B cell (primary cell): ENCODE data around the gene HLCS. TPM values are rescaled to one million over a fixed set of nuclear protein-coding genes. Genes with fewer than 3 reads are reported as not detected.

Experiments
- ATAC-seq: fragments of 200-7000 bp; cut with Tn5 transposase; one replicate; pipeline ENCODE4 v1.10.0; 2021; ENCODE audit warnings: low read depth, mild to moderate bottlenecking, moderate number of reproducible peaks, moderate library complexity
- CTCF ChIA-PET: fragments of 350-600 bp; sonication (Branson Sonifier 250); formaldehyde crosslinking; loops from one replicate; lab custom pipeline; 2021; ENCODE audit warnings: antibody characterized with exemption, inconsistent platforms; lab: Charles Lee
- POLR2A ChIA-PET: fragments of 350-600 bp; sonication (Branson Sonifier 250); formaldehyde crosslinking; loops from one replicate; lab custom pipeline; 2021; ENCODE audit warnings: antibody characterized with exemption; lab: Charles Lee
- DNase-seq: peaks from one replicate; pipeline ENCODE4 v3.0.0; 2013
- H2AFZ ChIP-seq: 2 replicates; pipeline ENCODE4 v1.6.1; 2012; ENCODE audit warnings: mild to moderate bottlenecking, low read depth, low read length; ENCODE audit not compliant: insufficient read depth, poor library complexity, severe bottlenecking
- H3K27ac ChIP-seq, 2 donors: 1 replicate in 1 of 2; 2 replicates in 1 of 2; pipeline ENCODE4 v1.5.1; 2012 to 2013; ENCODE audit warnings: low read length in 2 of 2, mild to moderate bottlenecking in 2 of 2, moderate library complexity in 1 of 2
- H3K27me3 ChIP-seq, 4 experiments: fragments of 200-600 bp in 1 of 4; sonication (generic) in 1 of 4; replicated peaks in 1 of 4; 1 replicate in 2 of 4; 2 replicates in 2 of 4; pipeline versions ENCODE4 v1.6.1 to v1.7.0; 2013 to 2016; ENCODE audit warnings: low read length in 3 of 4, mild to moderate bottlenecking in 2 of 4, mixed read lengths in 1 of 4, moderate library complexity in 1 of 4; ENCODE audit not compliant: insufficient read depth in 4 of 4, control insufficient read depth in 3 of 4; ENCODE audit errors: control extremely low read depth in 1 of 4
- H3K36me3 ChIP-seq, 2 experiments: replicated peaks in 1 of 2; 1 replicate in 1 of 2; 2 replicates in 1 of 2; pipeline versions ENCODE4 v1.6.1 to v1.7.1; 2013; ENCODE audit warnings: low read length in 1 of 2; ENCODE audit not compliant: insufficient read depth in 2 of 2, control insufficient read depth in 1 of 2; ENCODE audit errors: control extremely low read depth in 1 of 2, extremely low read depth in 1 of 2
- H3K4me1 ChIP-seq, 2 donors: fragments of 200-600 bp in 1 of 2; sonication (generic) in 1 of 2; 1 replicate in 1 of 2; 2 replicates in 1 of 2; pipeline versions ENCODE4 v1.5.1 to v1.6.1; 2013 to 2017; ENCODE audit warnings: low read length in 2 of 2; ENCODE audit not compliant: control insufficient read depth in 2 of 2, insufficient read depth in 2 of 2
- H3K4me2 ChIP-seq: replicated peaks from 2 replicates; pipeline ENCODE3; 2012; ENCODE audit warnings: mild to moderate bottlenecking, low read depth, low read length; ENCODE audit not compliant: poor library complexity, severe bottlenecking
- H3K4me3 ChIP-seq, 5 experiments: fragments of 200-600 bp in 1 of 5; sonication (generic) in 1 of 5; 1 replicate in 3 of 5; 2 replicates in 2 of 5; pipeline versions ENCODE4 v1.5.1 to v1.7.0; 2011 to 2016; ENCODE audit warnings: low read length in 4 of 5, mild to moderate bottlenecking in 4 of 5, low read depth in 2 of 5, control low read depth in 1 of 5, moderate library complexity in 1 of 5; ENCODE audit not compliant: insufficient read depth in 1 of 5; ENCODE audit errors: control extremely low read depth in 1 of 5, extremely low read depth in 1 of 5
- H3K79me2 ChIP-seq: fragments of 200-600 bp; sonication (generic); one replicate; pipeline ENCODE4 v1.6.0; 2016; ENCODE audit warnings: low read length; ENCODE audit not compliant: control insufficient read depth, insufficient read depth
- H3K9ac ChIP-seq: fragments of 200-600 bp; sonication (generic); 2 replicates; pipeline ENCODE4 v1.6.1; 2017; ENCODE audit warnings: mild to moderate bottlenecking, low read length, moderate library complexity
- H3K9me3 ChIP-seq, 3 donors: one replicate each; pipeline versions ENCODE4 v1.6.1 to v1.7.1; 2013; ENCODE audit warnings: low read length in 2 of 3; ENCODE audit not compliant: control insufficient read depth in 2 of 3, insufficient read depth in 1 of 3; ENCODE audit errors: control extremely low read depth in 1 of 3
- H4K20me1 ChIP-seq: 2 replicates; pipeline ENCODE4 v1.6.0; 2012; ENCODE audit warnings: mild to moderate bottlenecking, low read length; ENCODE audit not compliant: insufficient read depth, control insufficient read depth, poor library complexity, severe bottlenecking
- H3K27ac Mint-ChIP-seq: one replicate; pipeline ENCODE4 v1.8.0; 2021; ENCODE audit warnings: mixed read lengths
- H3K27me3 Mint-ChIP-seq: one replicate; pipeline ENCODE4 v1.8.0; 2021; ENCODE audit warnings: mixed read lengths
- H3K4me1 Mint-ChIP-seq: one replicate; pipeline ENCODE4 v1.8.0; 2021; ENCODE audit warnings: mixed read lengths
- H3K4me3 Mint-ChIP-seq: one replicate; pipeline ENCODE4 v1.8.0; 2021; ENCODE audit warnings: mixed read lengths
- H3K9me3 Mint-ChIP-seq: one replicate; pipeline ENCODE4 v1.8.0; 2022; ENCODE audit warnings: mixed read lengths; ENCODE audit not compliant: insufficient read depth
- EZH2 ChIP-seq: IDR thresholded peaks from 2 replicates; pipeline ENCODE4 v1.6.1; 2012; ENCODE audit warnings: borderline replicate concordance, low read depth, mild to moderate bottlenecking, moderate library complexity, low read length; ENCODE audit not compliant: insufficient read depth, poor library complexity, severe bottlenecking
- WGBS: methylation state at CpG from one replicate; pipeline ENCODE4 v1.1.5; 2013; ENCODE audit warnings: missing lambda C conversion rate; ENCODE audit not compliant: insufficient coverage; 5-methylcytosine and 5-hydroxymethylcytosine counted together
- intact Hi-C: fragments of 100-400 bp; cut with micrococcal nuclease; formaldehyde crosslinking; loops from one replicate; pipeline ENCODE4 v1.10.0; 2022
- polyA plus RNA-seq: library from polyadenylated mRNA; depleted of rRNA; stranded (reverse); fragments of >200 nt; gene quantifications from 2 replicates; pipeline ENCODE4 v1.2.3, GENCODE V29; 2012
- total RNA-seq, 2 donors: library from RNA; stranded (reverse); fragments of 120-200 nt in 1 of 2; gene quantifications; 1 replicate in 1 of 2; 2 replicates in 1 of 2; pipeline versions ENCODE4 v1.2.3 to v1.2.4, GENCODE V29; 2013 to 2022
- TF ChIP-seq, protein P1 (sequence below): fragments of 200-600 bp; IDR thresholded peaks from one replicate; pipeline ENCODE4 v1.8.0; 2022; ENCODE audit warnings: antibody characterized with exemption, mild to moderate bottlenecking

The HLCS gene
- total and polyA plus RNA-seq, 2 donors (not counting 1 experiment from before 2014, with no cell fraction given): 4.4 to 14.7 TPM

DNA sequence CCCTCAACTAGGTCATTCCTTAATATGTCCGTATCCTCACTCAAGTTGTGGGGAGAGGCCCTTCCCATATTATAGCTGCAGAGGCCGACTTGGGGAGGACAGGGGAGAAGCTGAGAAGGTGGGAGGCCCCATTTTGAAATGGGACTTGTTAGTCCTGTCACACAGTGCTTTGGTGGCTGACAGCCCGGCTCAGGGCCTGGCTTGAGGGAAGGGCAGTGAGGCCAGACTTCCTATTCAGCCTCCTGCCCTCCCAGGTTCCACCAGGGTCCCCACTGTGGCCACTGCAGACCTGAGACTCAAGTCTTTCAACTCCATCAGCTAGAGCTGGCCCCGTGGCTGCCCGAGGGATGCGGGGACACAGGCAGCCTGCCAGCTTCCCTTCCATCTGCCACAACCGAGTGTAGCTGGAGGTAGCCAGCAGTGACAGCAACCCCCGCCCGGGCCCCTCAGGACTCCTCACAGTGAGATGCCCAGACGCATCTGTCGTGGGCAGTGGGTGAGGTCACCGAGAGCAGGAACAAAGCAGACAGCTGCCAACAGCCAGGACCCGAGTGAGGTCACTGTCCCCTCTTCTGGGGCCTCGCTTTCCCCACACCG, 230.6 kb downstream of the HLCS start:
- Mint-ChIP-seq H3K4me3 (no peak overlapping the region), H3K27me3 (peaks cover 5% of the 10 kb centered on the region), H3K27ac (no peak overlapping the region), H3K4me1 (no peaks in the 10 kb centered on the region), H3K9me3 (no peaks in the 10 kb centered on the region)
- no peaks in the 10 kb centered on the region for H3K79me2 ChIP-seq
- no peak overlapping the region for H2AFZ ChIP-seq
- ChIA-PET CTCF (no interaction called here), POLR2A (no interaction called here)
- WGBS: 88% methylated on average over 14 of the region's 15 CpGs
- no peak overlapping the region for H3K4me2 ChIP-seq
- no peak overlapping the region for H3K27ac ChIP-seq
- no peak for ATAC-seq
- H3K9me3 ChIP-seq: peaks cover 0 to 24% (median 0%) of the 10 kb centered on the region in 3 donors
- H3K4me3 ChIP-seq: no peak overlapping the region
- no peak for DNase-seq
- no peak overlapping the region for H3K9ac ChIP-seq
- H4K20me1 ChIP-seq: no peaks in the 10 kb centered on the region
- H3K4me1 ChIP-seq: no peaks in the 10 kb centered on the region
- H3K36me3 ChIP-seq: no peaks in the 10 kb centered on the region
- peaks cover 0 to 9% (median 0%) of the 10 kb centered on the region in 4 experiments for H3K27me3 ChIP-seq
- intact Hi-C loops: no loop called here
- no peak for TF ChIP-seq EZH2
- TF ChIP-seq, protein P1, sequence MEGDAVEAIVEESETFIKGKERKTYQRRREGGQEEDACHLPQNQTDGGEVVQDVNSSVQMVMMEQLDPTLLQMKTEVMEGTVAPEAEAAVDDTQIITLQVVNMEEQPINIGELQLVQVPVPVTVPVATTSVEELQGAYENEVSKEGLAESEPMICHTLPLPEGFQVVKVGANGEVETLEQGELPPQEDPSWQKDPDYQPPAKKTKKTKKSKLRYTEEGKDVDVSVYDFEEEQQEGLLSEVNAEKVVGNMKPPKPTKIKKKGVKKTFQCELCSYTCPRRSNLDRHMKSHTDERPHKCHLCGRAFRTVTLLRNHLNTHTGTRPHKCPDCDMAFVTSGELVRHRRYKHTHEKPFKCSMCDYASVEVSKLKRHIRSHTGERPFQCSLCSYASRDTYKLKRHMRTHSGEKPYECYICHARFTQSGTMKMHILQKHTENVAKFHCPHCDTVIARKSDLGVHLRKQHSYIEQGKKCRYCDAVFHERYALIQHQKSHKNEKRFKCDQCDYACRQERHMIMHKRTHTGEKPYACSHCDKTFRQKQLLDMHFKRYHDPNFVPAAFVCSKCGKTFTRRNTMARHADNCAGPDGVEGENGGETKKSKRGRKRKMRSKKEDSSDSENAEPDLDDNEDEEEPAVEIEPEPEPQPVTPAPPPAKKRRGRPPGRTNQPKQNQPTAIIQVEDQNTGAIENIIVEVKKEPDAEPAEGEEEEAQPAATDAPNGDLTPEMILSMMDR: no peak

DNA sequence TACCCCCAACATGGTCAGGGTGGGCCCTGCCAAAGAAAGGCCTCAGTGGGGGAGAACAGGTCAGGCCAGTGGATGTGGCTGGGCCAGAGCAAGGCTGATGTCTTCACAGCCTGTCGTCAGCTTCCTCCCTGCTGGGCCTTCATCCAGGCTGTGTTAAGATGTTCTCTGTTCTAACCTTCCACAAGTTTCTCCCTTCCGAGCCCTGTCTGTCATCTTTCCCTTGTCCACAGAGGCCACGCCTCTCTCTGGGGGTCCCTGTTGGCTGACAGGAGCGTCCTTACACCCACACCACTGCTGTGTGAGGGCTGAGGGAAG, 231.3 kb downstream of the HLCS start:
- H2AFZ ChIP-seq: no peak overlapping the region
- H3K4me3 ChIP-seq: no peak overlapping the region
- H4K20me1 ChIP-seq: no peaks in the 10 kb centered on the region
- H3K9me3 ChIP-seq: peaks cover 0 to 24% (median 0%) of the 10 kb centered on the region in 3 donors
- no peaks in the 10 kb centered on the region for H3K36me3 ChIP-seq
- CTCF ChIA-PET: no interaction called here
- H3K4me3 Mint-ChIP-seq: no peak overlapping the region
- no peak overlapping the region for H3K9ac ChIP-seq
- no peaks in the 10 kb centered on the region for H3K79me2 ChIP-seq
- DNase-seq (no peak), ATAC-seq (no peak)
- WGBS: 67% methylated on average over 2 of the region's 4 CpGs
- no peaks in the 10 kb centered on the region for H3K9me3 Mint-ChIP-seq
- intact Hi-C loops: no loop called here
- peaks cover 5% of the 10 kb centered on the region for H3K27me3 Mint-ChIP-seq
- H3K27ac ChIP-seq: no peak overlapping the region
- H3K4me1 Mint-ChIP-seq: no peaks in the 10 kb centered on the region
- POLR2A ChIA-PET: no interaction called here
- peaks cover 0 to 9% (median 0%) of the 10 kb centered on the region in 4 experiments for H3K27me3 ChIP-seq
- no peak overlapping the region for H3K27ac Mint-ChIP-seq
- TF ChIP-seq, protein P1: no peak
- no peak for TF ChIP-seq EZH2
- no peaks in the 10 kb centered on the region for H3K4me1 ChIP-seq
- H3K4me2 ChIP-seq: no peak overlapping the region
